Medulla oblongata (tissue), 1 donor: ENCODE data around the gene SLC31A1.

ENCODE experiments used
- DNase-seq: peaks from one replicate; pipeline ENCODE4 v3.0.0-alpha.2; 2015; ENCODE audit errors: extremely low spot score

Gene SLC31A1

DNA sequence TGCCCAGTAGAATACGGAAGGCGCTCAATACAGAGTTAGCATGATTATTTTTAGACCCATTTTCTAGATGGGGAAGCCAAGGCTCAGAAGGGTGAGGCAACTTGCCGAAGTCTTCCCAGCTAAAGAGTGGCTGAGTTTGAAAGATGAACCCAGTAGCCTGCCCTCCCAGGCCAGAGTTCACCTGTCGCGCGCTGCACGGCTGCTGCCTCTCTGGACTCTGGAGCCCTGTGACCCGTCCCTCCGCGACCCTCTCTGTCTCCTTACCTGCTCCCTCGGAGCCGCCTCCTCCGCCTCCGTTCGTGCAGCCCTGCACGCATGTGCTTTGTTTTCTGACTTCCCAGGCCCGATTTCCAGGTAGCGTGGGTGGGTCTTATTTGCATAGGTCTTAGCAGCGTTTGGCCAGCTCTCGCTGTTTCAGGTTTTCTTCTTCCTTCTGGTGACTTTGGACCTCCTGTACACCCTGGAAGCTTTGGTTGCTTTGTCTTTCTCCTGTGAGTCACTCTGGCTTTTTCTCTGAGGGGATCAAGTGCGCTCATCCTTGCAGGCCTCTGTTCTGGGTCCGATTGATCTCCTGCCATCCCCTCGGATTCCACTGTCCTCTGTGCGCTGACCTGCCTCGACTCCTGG, 81.6 kb downstream of the SLC31A1 start, which contains the start of gene RNF183:
TSS of gene RNF183 (minus strand) at position 585 of the 627 bp plus-strand sequence. CDS start 5,192 bp downstream, outside the sequence.
- DNase-seq, result no peak

DNA sequence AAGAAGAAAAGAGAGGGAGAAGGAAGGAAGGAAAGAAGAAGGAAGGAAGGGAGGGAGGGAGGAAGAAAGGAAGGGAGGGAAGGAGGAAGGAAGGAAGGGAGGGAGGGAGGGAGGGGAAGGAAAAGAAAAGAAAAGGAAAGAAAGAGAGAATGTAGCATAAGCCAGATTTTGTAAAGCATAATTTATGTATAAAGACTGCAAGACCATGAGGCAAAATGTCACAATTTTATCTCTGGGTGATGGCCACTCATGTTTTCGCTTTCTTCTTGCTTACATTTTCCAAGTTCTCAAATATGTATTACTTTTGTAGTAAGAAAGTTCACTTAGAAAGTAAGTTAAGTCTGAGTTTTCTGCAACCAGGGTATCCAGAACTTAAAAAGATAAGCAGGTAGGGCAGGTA, 85.2 kb downstream of the SLC31A1 start:
- DNase-seq, result no peak

DNA sequence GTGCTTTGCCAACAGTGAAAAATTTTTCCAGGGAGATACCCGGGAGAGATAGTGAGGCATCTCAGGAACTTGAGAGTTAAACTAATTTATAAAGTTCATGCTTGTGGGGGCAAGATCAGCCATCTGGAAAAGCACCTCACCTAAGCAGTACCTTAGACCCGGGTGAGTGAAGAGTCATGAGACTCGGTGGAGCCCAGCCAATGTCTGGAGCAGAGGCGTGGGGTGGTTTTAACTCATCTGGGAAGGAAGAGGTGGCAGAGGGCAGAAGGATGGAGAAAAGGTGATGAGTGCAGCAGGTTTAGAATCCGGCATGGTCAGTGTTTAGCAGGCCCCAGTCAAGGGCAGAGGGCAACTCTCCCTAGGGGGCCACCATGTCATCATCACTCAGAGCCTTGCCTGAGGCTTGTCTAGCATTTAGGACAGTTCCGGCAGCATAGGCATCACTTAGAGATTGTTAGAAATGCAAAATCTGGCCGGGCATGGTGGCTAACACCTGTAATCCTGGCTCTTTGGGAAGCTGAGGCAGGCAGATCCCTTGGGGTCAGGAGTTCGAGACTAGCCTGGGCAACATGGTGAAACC, 86.1 kb downstream of the SLC31A1 start:
- no peak for DNase-seq

DNA sequence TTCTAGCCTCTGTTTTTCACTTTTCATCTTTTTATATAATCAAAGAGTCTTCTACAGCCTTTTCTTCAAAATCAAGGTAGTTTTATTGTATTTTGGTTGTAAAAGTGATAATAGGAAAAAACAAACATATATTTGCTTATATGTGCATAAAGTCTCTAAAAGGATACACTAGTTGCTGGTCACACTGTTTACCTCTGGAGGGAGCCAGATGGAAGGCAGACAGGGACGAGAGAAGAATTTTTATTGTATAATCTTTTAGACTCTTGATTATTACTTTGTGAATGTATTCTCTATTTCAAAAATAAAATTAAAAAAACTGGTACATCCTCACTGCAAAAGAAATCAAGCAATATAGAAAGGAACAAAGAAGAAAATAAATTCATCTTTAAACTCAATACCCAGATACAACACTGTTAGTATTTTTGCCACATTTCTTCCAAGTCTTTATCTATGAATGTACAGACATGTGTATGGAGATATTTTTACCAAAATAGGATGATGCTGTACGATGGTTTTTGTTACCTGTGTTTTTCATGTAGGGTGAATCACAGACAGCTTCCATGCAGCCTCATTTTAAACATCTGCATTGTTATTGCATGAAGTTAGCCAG, 88.0 kb downstream of the SLC31A1 start:
- peak; percentile 66 for DNase-seq

DNA sequence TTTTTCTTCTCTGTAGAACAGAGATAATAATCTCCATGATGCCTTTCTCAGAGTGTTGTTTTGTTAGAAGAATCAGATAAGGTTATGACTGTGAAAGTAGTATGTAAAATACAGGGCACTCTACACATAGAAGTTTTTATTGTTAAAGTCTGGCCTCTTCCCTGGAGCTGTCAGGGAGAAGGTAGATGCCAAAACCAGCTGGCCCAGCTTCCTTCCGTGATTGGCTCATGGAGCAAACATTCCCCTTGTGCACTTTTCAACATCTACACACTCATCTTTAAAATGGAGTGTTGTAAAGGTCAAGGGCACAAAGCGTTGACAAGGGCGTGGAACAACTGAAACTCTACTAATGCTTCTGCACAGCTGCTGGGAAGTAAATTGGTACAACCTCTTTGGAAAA, 89.2 kb downstream of the SLC31A1 start:
- DNase-seq, result no peak

DNA sequence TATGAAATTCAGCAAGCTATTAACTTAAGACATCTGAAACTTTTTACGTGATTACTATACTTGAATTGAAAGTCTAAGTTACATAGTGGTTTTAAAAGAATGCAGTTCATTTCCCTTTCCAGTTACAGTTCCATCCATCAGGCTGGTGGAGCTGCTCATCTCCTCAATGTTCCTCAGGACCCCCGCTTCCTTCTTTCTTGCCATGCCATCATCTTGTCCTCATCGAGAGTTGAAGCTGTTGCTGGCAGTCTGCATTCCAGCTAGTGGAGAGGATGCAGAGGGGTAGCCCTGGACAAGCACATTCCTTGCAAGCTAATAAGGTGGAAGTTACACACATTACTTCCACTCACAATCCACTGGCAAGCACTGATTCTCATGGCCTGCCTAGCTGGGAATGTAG, 90.6 kb downstream of the SLC31A1 start:
- peak; percentile 23 for DNase-seq

DNA sequence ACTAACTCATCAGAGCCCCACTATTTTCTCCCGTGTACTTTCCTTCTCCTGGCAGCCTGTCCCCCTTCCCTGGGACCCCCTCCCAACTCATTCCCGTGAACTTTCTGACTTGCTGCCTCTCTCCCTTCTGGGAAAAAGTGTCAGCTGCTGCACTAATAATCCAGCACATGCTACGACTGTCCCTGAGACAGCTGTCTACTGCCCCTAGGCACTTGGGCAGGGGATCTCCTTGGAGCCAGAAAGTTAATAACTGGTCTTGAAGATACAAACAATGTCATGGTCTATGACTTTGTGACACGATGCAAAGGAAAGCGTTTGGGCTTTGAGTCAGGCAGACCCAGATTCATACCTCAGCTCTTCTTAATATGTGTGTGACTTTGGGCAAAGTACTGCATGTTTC, 91.9 kb downstream of the SLC31A1 start:
- DNase-seq, result no peak
